Globus pallidus (tissue), 1 donor: Measurements from ENCODE around the gene WFIKKN1.
"Not testable (repeated sequence)": the region's sequence is repeated elsewhere in the genome, so short reads cannot be mapped to it uniquely, and the experiment has no call there.

Experiments
- DNase-seq: peaks from one replicate; pipeline ENCODE4 v3.0.0-alpha.2; 2015; ENCODE audit warnings: low spot score

The WFIKKN1 gene

DNA sequence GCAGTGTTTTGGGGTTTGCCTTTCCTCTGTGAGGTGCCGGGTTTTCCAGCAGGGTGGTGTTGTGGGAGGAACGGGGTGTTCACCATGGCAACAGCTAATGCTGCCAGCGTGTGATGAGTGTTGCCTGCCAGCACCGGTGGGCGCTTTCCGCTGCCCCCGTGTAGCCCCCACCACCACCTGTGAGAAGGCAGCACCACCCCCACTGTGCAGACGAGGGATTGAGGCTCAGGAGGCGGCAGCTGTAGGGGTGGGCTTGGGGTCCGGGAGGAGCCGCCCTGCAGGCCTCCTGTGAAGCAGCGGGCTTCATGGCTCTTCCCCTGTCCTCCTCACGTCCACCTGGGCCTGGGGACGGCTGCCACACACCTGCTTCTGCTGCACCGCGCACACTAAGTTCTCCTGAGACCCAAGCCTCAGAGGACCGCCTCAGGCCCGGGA lies 35.7 kb upstream of the WFIKKN1 start:
- no peak for DNase-seq

DNA sequence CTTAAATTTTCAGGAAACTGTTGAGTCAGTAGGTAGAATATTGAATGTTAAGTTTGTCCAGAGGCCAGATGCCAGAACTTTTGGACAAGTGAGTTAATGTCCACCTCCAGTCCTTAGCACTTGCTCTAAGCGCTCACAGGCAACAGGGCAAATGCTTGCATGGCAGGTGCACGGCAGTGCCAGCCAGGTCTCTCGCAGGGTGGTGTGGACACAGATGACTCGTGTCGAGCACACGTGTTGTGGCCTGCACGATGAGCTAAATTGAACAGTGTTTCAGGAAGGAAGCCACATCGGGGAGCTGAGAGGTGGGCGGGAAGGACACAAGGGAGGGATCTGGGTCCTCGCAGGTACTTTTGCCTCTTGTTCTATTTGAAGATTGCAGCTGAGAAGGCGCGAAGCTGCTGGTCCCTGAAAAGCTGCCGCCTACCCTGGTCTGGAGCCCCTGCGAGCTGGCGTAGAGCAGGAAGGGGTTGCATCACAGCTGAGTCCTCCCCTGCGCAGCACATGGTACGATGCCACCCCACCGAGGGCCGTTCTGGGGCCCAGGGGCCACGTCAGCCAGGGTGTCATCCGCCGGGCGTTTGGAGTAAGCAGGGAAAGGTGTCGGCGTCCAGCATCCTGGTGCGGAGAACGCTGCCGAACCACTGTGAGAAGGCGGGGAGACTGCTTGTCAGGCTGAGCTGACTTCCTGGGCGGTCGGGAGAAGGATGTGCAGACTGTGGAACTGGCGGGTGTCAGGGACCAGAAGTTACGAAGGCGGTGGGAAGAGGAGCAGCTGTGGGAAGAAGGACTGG lies 34.6 kb upstream of the WFIKKN1 start:
- DNase-seq: no peak

DNA sequence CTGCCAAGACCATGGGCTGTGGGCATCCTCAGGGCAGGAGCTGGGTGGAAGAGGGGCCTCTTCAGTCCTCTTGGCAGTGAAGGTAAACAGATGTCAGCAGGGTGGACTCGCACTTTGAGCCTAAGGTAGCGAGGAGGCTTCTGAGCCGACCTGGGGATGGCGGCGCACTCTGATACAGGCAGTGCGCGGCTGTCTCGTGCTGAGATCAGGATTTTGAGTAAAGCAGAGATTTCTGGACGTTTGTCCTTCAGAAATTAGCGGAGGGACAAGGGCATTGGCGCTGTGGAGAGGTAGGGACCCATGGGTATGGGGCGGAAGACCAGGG lies 34.1 kb upstream of the WFIKKN1 start:
- DNase-seq: no peak

DNA sequence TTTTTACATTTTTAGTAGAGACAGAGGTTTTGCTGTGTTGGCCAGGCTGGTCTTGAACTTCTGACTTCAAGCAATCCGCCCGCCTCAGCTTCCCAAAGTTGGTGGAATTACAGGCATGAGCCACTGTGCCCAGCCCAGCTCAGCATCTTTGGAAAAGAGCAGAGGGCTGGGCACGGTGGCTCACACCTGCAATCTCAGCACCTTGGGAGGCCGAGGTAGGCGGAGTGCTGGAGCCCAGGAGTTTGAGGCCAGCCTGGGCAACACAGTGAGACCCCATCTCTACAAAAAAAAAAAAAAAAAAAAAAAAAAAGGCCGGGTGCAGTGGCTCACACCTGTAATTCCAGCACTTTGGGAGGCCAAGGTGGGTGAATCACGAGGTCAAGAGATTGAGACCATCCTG lies 33.1 kb upstream of the WFIKKN1 start:
- DNase-seq: not testable (repeated sequence)

DNA sequence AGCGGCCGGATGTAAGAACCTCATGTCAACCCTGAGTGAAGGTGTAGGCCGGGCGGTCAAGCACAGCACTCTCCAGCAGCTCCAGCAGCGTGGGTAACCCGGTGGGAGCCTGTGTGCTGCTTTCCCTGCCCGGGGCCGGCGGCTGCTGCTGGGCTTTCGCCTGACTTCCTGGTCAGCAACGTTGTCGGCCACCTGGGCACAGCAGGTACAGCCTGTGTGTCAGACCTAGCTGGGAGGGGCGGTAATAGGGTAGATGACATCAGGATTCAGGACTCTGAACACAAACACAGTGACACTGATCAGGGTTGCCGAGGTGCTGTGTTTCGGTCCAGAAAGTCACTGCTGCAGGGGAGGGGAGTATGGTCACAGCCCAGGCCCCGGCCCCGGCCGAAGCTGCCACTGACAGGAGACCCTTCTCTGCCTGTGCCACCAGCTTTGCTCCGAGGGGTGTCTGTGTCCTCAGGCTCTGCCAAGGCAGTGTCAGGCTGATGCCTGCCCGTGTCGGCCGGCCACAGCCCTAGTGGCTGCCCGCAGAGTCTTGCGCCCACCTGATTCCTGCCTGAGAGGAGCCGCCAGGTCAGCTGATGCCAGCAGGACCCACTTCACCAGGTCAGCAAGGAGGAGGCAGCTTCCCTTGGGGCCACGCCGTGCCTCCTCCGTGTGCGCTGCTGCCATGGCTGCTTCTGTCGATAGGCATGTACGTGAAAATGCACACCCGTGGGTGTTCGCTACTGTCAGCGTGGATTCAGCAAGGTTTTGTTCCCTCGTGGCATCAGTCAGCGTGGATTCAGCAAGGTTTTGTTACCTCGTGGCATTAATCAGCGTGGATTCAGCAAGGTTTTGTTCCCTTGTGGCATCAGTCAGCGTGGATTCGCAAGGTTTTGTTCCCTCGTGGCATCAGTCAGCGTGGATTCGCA lies 31.7 kb upstream of the WFIKKN1 start:
- no peak for DNase-seq

DNA sequence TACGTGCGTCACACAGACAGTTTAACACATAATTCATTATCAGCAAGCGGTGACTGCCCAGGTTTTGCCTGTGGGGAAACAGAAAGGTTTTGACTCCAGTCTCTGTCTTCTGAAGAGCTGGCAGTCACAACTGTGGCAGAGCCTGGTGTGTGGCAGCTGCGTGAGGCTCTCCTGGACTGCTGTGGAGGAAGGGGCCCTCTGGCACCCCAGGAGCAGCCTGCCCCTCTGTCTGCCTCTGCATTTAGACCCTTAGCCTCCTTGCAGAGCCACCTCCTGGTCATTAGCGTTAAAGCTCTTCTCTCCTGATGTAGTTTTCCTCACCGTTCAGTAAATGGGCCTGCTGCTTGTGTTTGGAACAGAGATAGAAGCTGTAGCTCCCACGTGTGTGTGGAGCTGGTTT lies 30.0 kb upstream of the WFIKKN1 start:
- DNase-seq: no peak

DNA sequence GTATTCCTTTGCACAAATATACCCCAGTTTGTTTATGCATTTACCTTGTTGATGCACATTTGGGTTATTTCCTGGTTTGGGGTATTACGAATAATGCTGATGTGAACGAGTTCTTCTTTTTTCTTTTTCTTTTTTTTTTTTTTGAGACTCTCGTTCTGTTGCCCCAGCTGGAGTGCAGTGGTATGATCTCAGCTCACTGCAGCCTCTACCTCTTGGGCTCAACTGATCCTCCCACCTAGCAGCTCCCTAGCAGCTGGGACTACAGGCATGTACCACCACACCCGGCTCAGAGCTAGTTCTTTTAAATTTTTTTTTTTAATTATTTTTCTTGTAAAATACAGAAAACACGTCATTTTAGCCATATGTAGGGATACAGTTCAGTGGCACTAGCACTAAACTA lies 26.9 kb upstream of the WFIKKN1 start:
- no peak for DNase-seq

DNA sequence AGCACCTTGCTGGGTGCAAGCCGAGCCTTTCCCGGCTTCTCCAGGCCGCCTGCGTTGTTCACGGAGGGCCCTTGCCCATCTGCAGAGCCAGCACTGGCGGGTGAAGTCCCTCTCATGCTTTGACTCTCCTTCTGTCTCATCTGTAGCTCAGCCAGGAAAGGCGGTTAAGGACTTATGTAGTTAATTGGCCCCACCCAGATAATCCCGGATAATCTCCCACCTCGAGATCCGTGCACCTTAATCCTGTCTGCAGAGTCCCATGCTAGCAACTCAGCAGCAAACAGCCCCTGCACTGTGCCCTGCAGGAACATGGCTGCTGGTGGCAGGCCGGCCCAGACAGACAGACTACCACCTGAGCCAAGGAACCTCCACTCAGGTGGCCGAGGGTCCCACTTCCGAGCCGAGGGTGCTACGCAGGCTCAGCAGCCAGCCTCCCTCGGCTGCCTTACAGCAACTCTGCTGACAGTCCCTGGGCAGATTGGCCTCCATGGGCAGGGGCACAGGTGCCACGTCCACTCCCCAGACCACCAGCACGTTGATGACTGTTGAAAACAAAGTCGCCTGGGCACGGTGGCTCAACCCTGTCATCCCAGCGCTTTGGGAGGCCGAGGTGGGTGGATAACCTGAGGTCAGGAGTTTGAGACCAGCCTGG lies 24.0 kb upstream of the WFIKKN1 start:
- DNase-seq: no peak

DNA sequence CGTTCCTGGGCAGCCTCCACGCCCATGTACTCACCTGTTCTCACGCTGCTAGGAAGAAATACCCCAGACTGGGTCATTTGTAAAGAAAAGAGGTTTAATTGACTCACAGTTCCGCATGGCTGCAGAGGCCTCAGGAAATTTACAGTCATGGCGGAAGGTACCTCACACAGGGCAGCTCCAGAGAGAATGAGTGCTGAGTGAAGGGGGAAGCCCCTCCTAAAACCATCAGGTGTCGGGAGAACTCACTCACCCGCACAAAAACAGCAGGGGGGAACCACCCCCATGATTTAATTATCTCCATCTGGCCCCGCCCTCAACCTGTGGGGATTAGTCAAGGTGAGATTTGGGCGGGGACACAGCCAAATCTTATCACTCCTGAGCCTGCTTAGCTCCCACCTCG lies 22.8 kb upstream of the WFIKKN1 start:
- no peak for DNase-seq

DNA sequence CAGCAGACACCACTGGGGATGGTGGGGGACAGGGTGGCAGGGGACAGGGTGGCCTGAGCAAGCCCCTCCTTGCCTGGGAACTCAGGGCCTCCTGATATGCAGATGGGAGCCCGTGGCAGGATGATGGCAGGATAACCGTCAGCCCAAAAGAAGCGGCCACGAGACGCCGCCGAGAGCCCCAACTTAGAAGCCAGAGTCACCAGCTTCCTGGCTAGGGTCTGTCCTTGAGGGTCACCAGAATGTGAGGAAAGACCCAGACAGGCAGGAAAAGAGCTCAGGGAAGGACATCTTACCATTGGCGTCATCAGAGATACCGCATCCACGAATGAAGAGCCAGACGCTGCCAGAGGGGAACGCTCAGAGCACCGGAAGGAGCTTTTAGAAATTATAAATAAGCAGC lies 21.5 kb upstream of the WFIKKN1 start:
- DNase-seq: no peak

DNA sequence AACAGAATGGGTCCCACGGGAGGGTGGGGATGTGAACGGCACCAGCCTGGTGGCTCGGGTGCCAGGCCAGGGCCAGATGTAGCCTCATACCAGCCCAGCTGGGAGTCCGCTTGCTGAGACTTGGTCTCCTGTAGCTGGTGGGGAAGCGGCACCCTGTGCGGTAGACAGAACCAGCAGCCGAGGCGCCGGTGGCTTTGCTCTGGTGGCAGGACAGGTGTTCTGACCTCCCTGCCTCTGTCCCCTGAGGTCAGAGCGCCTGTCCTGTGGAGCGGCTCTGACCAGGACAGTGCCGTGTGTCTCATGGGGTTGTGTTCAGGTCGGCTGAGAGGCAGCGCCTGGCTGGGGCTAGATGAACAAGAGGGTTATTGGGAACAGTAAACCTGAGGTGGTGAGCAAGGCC lies 20.8 kb upstream of the WFIKKN1 start:
- no peak for DNase-seq

DNA sequence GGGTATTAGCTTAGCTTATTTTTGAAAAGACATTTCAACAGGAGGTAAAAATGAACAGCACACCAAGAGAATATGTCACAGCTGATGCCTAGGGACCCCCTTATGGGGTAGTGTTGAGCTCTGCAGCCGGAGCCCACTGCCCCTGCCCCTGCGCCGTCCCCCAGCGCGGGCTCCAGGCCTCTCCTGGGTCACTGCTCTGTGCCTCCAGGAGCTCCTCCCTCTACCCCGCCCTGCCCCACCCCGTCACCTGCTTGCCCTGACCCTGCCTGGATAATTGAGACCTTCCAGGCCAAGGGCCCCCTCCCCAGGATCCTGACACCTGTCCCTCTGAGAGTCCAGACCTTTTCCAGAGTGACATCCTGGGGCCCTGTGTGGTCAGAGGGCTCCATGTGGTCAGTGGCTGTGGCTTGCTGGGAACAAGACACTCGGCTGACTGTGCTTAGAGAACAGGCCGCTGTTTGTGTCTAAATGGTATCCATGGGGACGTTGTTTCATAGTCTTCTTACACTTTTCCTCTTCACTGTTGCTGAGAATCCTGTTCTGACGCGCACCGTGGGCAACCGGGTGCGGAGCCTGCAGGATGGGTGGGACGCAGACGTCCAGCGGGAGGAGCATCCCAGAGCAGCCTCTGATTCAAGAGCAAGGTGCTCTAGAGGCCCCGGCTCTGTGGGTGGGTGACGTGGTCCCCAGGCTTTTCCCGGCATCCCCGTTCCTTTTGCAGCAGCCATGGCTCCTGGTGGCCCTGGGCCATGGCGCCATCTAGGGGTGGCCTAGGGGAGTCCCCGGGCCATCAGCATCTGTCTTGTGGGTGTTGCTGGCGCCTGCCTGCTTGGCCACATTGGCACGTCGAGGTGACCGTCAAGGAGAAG lies 20.0 kb upstream of the WFIKKN1 start:
- peak; percentile 70 for DNase-seq

DNA sequence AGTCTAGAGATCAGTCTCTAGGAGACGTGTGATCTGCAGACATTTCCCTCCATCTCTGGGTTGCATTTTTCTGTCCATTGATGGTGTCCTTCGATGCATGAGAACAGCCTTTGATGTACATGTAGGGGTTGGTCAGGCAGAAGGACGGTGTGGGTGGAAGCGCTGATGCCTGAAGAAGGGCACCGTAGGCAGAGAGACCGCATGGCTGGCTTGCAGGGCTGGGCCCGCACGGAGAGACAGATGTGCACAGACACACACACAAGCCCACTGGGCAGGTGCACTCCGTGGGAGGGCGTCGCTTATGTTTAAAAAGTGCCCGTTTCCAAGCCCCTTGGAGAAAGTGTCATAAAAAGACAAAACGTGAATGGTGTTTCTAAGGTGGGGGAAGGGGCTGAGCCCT lies 15.7 kb upstream of the WFIKKN1 start:
- DNase-seq: no peak

DNA sequence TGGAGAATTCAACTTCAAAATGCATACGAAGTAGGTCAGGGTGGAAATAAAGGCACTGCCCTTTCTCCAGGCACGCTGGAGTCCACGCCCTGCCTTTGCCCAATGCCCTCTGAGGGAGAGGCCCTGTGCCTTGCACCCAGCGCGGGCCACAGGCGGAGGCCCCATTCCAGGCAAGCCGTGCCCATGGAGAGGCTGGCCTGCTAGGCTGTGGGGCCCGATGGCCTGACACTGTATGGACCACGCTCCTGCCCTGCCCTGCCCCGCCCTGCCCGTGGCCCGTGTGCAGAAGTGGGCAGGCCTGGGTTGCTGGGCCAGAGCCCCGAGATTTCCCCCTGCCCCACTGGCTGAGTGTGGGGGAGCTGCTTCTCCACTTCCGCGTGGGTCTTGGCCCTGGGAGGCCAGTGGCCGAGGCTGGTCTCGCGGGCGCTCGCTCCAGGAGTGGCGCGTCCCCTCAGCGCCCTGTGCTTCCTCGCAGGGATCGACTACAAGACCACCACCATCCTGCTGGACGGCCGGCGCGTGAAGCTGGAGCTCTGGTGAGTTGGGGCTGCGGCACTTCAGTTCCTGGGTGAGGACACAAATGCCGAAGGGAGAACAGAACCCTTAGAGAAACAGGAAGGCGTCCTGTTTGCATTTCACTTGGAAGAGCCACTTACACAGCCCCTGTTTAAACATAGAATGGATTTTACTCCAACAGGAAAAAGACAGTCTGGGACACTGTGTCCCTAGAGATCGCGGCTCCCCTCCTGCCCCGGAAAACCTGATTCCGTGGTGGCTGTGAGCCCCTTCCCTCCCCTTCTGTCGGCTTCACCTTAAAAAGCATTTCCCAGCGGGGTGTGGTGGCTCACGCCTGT lies 13.8 kb upstream of the WFIKKN1 start:
- DNase-seq: no peak

DNA sequence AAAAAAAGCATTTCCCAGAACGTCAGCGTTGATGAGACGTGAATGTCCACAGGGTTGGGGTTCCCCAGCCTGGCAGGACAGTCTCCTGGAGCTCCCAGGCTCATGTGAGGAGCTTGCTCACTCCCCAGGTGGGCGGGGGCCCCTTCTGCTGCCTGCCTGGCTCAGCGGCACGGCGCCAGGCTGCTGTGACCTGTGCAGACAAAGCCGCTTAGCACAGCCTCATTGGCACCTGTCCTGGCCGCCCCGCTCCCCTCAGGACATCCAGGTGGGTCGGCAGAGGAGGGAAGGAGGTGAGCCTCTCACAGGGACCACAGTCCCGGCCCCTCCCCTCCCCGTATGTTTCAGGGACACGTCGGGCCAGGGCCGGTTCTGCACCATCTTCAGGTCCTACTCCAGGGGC lies 12.9 kb upstream of the WFIKKN1 start:
- DNase-seq: no peak

DNA sequence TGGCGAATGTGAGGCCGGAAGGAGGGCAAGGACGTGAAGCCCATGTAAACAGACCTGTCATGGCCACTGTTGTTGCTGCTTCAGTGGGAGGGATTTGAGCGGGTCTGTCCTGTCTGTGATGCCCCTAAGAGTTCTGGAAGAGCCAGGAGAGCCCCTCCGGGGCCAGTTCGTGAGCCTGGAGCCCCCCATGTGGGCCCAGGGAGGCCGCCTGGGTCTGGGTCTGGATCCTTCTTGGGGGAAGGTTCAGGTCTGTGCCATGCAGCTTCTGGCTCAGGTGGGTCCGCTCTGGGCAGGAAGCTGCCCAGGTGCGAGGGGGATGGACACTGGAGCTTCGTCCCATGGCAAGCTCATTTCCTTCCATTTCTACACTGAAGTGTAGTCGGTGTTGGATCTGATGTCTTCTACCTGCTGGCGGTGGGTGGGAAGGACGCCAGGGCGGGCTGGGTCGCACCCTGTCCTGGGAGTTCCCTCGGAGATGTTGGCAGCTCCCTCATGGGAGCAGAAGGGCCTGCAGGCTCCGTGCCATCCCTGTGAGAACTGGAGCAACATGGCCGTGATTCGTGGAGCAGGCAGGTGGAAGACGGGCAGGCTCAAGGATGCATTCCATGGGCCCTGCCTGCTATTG lies 11.2 kb upstream of the WFIKKN1 start:
- no peak for DNase-seq

DNA sequence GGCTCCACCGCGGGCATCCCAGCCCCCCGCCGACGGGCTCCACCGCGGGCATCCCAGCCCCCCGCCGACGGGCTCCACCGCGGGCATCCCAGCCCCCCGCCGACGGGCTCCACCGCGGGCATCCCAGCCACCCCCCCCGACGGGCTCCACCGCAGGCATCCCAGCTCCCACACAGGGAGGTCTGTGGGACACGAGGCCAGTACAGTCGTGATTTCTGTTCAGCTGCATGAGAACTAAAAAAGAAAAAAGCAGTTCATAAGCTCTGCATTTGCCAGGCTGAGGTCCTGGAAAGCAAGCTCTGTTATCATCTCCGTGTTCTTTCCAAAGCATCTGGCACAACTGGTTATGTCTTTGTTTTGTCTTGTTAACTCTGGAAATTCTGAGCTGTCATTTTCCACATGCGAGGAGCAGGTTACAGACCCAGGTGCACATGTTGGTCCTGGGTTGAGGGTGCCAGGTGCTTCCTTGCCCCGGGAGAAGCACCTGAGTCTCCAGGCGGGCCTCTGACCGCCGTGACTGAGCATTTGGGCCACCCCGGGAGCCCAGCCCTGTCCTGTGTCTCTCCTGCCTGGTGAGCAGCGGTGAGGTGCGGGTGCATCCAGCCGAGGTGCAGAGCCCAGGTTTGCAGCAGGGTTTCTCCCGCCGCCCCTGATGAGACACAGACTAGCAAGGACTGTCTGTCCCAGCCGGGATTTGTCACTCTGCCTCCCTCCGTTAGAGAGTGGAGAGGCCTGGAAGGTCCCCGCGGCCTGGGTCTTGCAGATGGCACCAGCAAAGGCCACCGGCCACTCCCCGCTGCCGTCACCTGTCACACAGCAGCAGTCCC lies 9.9 kb upstream of the WFIKKN1 start:
- DNase-seq: no peak

DNA sequence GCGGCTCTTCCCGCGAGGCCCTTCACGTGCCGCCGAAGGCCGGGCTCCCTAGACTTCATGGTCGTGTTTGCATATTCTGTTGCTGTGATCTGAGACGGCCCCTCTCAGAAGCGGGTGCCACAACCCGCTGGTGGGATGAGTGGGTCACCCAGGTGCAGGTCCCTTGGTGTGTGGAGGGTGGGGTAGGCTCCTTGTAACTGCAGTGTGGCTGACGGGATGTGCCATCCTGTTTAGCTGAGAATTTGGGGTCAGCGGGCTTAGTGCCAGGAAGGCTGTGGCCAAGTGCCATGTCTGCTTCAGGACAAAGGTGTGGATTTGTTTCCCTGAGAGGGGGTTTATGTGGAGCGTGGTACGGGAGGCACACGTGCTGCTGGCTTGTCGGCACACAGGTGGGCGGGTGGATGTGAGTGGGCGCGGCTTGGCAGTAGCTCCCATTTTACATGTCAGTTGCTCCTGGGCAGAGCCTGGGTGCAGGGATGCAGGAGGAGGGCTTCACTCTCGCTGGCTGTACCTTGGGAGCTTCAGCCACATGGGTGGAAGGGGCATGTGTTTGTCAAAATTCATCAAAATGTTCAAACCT lies 9.2 kb upstream of the WFIKKN1 start:
- DNase-seq: no peak

DNA sequence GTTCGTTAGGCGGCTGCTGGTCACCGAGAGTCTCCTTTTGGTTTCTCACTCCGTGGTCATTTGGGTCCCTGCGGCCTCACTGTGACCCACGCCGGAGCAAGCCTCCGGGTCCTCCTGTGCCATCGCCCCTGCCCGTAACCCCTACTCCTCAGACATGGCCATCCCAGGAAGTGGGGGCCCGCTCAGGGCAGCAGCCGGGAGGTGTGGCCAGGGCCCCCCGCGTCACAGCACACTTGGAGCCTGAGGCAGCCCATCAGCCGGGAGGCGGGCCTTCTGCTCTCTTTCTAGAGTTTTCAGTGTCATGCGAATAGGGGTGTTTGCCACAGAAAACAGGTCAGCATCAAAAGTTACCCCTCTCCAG lies 7.9 kb upstream of the WFIKKN1 start:
- no peak for DNase-seq
